ENCODE results near the gene MOB4.
"Not testable (repeated sequence)": the region's sequence is repeated elsewhere in the genome, so short reads cannot be mapped to it uniquely, and the experiment has no call there.

MOB4 gene

GRCh38 chr2:197578294-197578693 lies 62.4 kb downstream of the MOB4 start:
- not testable (repeated sequence) for DNase-seq; H3K4me1 ChIP-seq (ENCODE audit: control insufficient read depth in 1 of 2, insufficient read depth in 2 of 2, low read length in 2 of 2); H3K27me3 ChIP-seq (ENCODE audit: insufficient read depth, low read length); H3K79me2 ChIP-seq (ENCODE audit: control insufficient read depth, insufficient read depth, low read length, poor library complexity); H3K4me2 ChIP-seq (ENCODE audit: low read length); H3K14ac ChIP-seq (ENCODE audit: low read length); H3K4me3 ChIP-seq (ENCODE audit: low read depth, low read length); H3K27ac ChIP-seq (ENCODE audit: low read depth, low read length); H3K9ac ChIP-seq (ENCODE audit: low read length); H4K8ac ChIP-seq (ENCODE audit: low read depth, low read length); H2AK5ac ChIP-seq (ENCODE audit: low read length); H3K79me1 ChIP-seq (ENCODE audit: low read length); H2BK120ac ChIP-seq (ENCODE audit: insufficient read depth, low read length, poor library complexity); H4K12ac ChIP-seq (ENCODE audit: low read depth, low read length); H3K18ac ChIP-seq (ENCODE audit: low read length); H2BK12ac ChIP-seq (ENCODE audit: low read length); H3K4ac ChIP-seq (ENCODE audit: low read depth, low read length); H2AFZ ChIP-seq (ENCODE audit: insufficient read depth, low read length, poor library complexity); H3K9me3 ChIP-seq (ENCODE audit: insufficient read depth, low read depth, low read length); H3K36me3 ChIP-seq (ENCODE audit: control insufficient read depth in 1 of 2, insufficient read depth in 2 of 2, low read length in 2 of 2); H3K23ac ChIP-seq (ENCODE audit: low read length); H2BK5ac ChIP-seq (ENCODE audit: low read depth, low read length, poor library complexity); H4K91ac ChIP-seq (ENCODE audit: low read depth, low read length)
- whole genome bisulfite sequencing (ENCODE audit: extremely low coverage, insufficient coverage, insufficient read length) = no CpG with 5 or more reads among the region's 2 CpGs

- H3K14ac ChIP-seq (ENCODE audit: low read length); H4K8ac ChIP-seq (ENCODE audit: low read depth, low read length); H3K9ac ChIP-seq (ENCODE audit: low read length); H2BK12ac ChIP-seq (ENCODE audit: low read length); H4K12ac ChIP-seq (ENCODE audit: low read depth, low read length); H3K79me1 ChIP-seq (ENCODE audit: low read length); H3K27ac ChIP-seq (ENCODE audit: low read depth, low read length); H3K36me3 ChIP-seq (ENCODE audit: control insufficient read depth in 1 of 2, insufficient read depth in 2 of 2, low read length in 2 of 2); H2AFZ ChIP-seq (ENCODE audit: insufficient read depth, low read length, poor library complexity); H3K18ac ChIP-seq (ENCODE audit: low read length); H3K4me2 ChIP-seq (ENCODE audit: low read length); H3K4me1 ChIP-seq (ENCODE audit: control insufficient read depth in 1 of 2, insufficient read depth in 2 of 2, low read length in 2 of 2); H3K4me3 ChIP-seq (ENCODE audit: low read depth, low read length); H3K4ac ChIP-seq (ENCODE audit: low read depth, low read length); H3K9me3 ChIP-seq (ENCODE audit: insufficient read depth, low read depth, low read length); H3K79me2 ChIP-seq (ENCODE audit: control insufficient read depth, insufficient read depth, low read length, poor library complexity); H2BK5ac ChIP-seq (ENCODE audit: low read depth, low read length, poor library complexity); H3K23ac ChIP-seq (ENCODE audit: low read length); H2BK120ac ChIP-seq (ENCODE audit: insufficient read depth, low read length, poor library complexity); H2AK5ac ChIP-seq (ENCODE audit: low read length); H4K91ac ChIP-seq (ENCODE audit: low read depth, low read length); H3K27me3 ChIP-seq (ENCODE audit: insufficient read depth, low read length); DNase-seq: not testable (repeated sequence)
- no CpG with 5 or more reads among the region's 3 CpGs for WGBS (ENCODE audit: extremely low coverage, insufficient coverage, insufficient read length)
Observed at GRCh38 chr2:197580166-197580565, 64.3 kb downstream of the MOB4 start.

- not testable (repeated sequence) for H3K4me1 ChIP-seq (ENCODE audit: control insufficient read depth in 1 of 2, insufficient read depth in 2 of 2, low read length in 2 of 2); H4K8ac ChIP-seq (ENCODE audit: low read depth, low read length); H3K79me1 ChIP-seq (ENCODE audit: low read length); H2AK5ac ChIP-seq (ENCODE audit: low read length); H3K4me2 ChIP-seq (ENCODE audit: low read length); H3K9me3 ChIP-seq (ENCODE audit: insufficient read depth, low read depth, low read length); H3K4me3 ChIP-seq (ENCODE audit: low read depth, low read length); H2AFZ ChIP-seq (ENCODE audit: insufficient read depth, low read length, poor library complexity); H3K18ac ChIP-seq (ENCODE audit: low read length); H3K79me2 ChIP-seq (ENCODE audit: control insufficient read depth, insufficient read depth, low read length, poor library complexity); H2BK12ac ChIP-seq (ENCODE audit: low read length); H2BK5ac ChIP-seq (ENCODE audit: low read depth, low read length, poor library complexity); DNase-seq; H3K27ac ChIP-seq (ENCODE audit: low read depth, low read length); H3K36me3 ChIP-seq (ENCODE audit: control insufficient read depth in 1 of 2, insufficient read depth in 2 of 2, low read length in 2 of 2); H3K23ac ChIP-seq (ENCODE audit: low read length); H3K4ac ChIP-seq (ENCODE audit: low read depth, low read length); H3K27me3 ChIP-seq (ENCODE audit: insufficient read depth, low read length); H2BK120ac ChIP-seq (ENCODE audit: insufficient read depth, low read length, poor library complexity); H3K14ac ChIP-seq (ENCODE audit: low read length); H4K12ac ChIP-seq (ENCODE audit: low read depth, low read length); H4K91ac ChIP-seq (ENCODE audit: low read depth, low read length); H3K9ac ChIP-seq (ENCODE audit: low read length)
- WGBS (ENCODE audit: extremely low coverage, insufficient coverage, insufficient read length) = no CpG with 5 or more reads among the region's 7 CpGs
Observed at GRCh38 chr2:197587255-197587654, 71.4 kb downstream of the MOB4 start.

- Histone ChIP-seq H2AK5ac (ENCODE audit: low read length) (no peak overlapping the region), H3K27ac (ENCODE audit: low read depth, low read length) (no peak overlapping the region), H4K8ac (ENCODE audit: low read depth, low read length) (no peak overlapping the region), H2BK12ac (ENCODE audit: low read length) (no peak overlapping the region), H3K4ac (ENCODE audit: low read depth, low read length) (no peak overlapping the region), H3K9ac (ENCODE audit: low read length) (no peak overlapping the region), H2AFZ (ENCODE audit: insufficient read depth, low read length, poor library complexity) (no peak overlapping the region), H3K4me1 (ENCODE audit: control insufficient read depth in 1 of 2, insufficient read depth in 2 of 2, low read length in 2 of 2) (no peaks in the 10 kb centered on the region), H3K79me1 (ENCODE audit: low read length) (no peaks in the 10 kb centered on the region), H2BK5ac (ENCODE audit: low read depth, low read length, poor library complexity) (no peak overlapping the region), H3K14ac (ENCODE audit: low read length) (no peak overlapping the region), H2BK120ac (ENCODE audit: insufficient read depth, low read length, poor library complexity) (no peak overlapping the region), H4K91ac (ENCODE audit: low read depth, low read length) (no peak overlapping the region), H3K4me2 (ENCODE audit: low read length) (no peak overlapping the region), H3K23ac (ENCODE audit: low read length) (no peak overlapping the region), H3K79me2 (ENCODE audit: control insufficient read depth, insufficient read depth, low read length, poor library complexity) (no peaks in the 10 kb centered on the region), H3K4me3 (ENCODE audit: low read depth, low read length) (no peak overlapping the region), H3K27me3 (ENCODE audit: insufficient read depth, low read length) (no peaks in the 10 kb centered on the region), H3K9me3 (ENCODE audit: insufficient read depth, low read depth, low read length) (peaks cover 2% of the 10 kb centered on the region), H3K36me3 (ENCODE audit: control insufficient read depth in 1 of 2, insufficient read depth in 2 of 2, low read length in 2 of 2) (no peaks in the 10 kb centered on the region), H4K12ac (ENCODE audit: low read depth, low read length) (no peak overlapping the region), H3K18ac (ENCODE audit: low read length) (no peak overlapping the region)
- DNase-seq = no peak
- no CpG with 5 or more reads among the region's 32 CpGs for WGBS (ENCODE audit: extremely low coverage, insufficient coverage, insufficient read length)
Observed at GRCh38 chr2:197591339-197592072, 75.6 kb downstream of the MOB4 start.
